Pancreas (tissue), 10 donors: ENCODE data around the gene AOPEP. TPM values are rescaled to one million over a fixed set of nuclear protein-coding genes. Genes with fewer than 3 reads are reported as not detected.

Experiments used
- ATAC-seq, 4 donors: fragments of 200-7000 bp; cut with Tn5 transposase; one replicate each; pipeline versions ENCODE4 v1.8.0 to v1.9.1; 2020; ENCODE audit warnings: mild to moderate bottlenecking in 4 of 4, moderate library complexity in 4 of 4
- DNase-seq, 6 donors: peaks; one replicate each; pipeline ENCODE4 v3.0.0-alpha.2; 2020
- FAIRE-seq: peaks from 2 replicates; lab custom pipeline; 2012; peaks lifted over from hg19 to GRCh38; lab: Jason Lieb, UNC
- H3K27ac ChIP-seq, 4 donors: fragments of 200-600 bp; sonication (generic); 1 replicate in 3 of 4; 2 replicates in 1 of 4; pipeline versions ENCODE4 v1.5.0 to v1.8.0; 2020
- H3K27me3 ChIP-seq, 4 donors: fragments of 200-600 bp; one replicate each; pipeline ENCODE4 v1.8.0; 2021
- H3K36me3 ChIP-seq, 3 donors: fragments of 200-600 bp; sonication (generic) in 1 of 3; one replicate each; pipeline versions ENCODE4 v1.5.0 to v1.8.0; 2020 to 2021
- H3K4me1 ChIP-seq, 3 donors: fragments of 200-600 bp; one replicate each; pipeline ENCODE4 v1.8.0; 2021
- H3K4me3 ChIP-seq, 4 donors: fragments of 200-600 bp; sonication (generic) in 2 of 4; one replicate each; pipeline versions ENCODE4 v1.5.0 to v1.8.0; 2020 to 2021
- H3K9me3 ChIP-seq, 4 donors: fragments of 200-600 bp; one replicate each; pipeline ENCODE4 v1.8.0; 2021
- CTCF ChIP-seq, 4 donors: fragments of 200-600 bp; sonication (generic) in 3 of 4; IDR thresholded peaks; one replicate each; pipeline versions ENCODE4 v1.5.0 to v1.8.0; 2021; ENCODE audit warnings: antibody characterized with exemption in 4 of 4
- WGBS, 2 donors: extraction: QIAGEN DNeasy Blood & Tissue Kit; methylation state at CpG; one replicate each; pipeline ENCODE4 v1.1.7; 2013; 5-methylcytosine and 5-hydroxymethylcytosine counted together
- intact Hi-C, 3 donors: fragments of 100-400 bp; cut with DNase I; formaldehyde crosslinking; loops; one replicate each; pipeline versions ENCODE4 v1.11.1 to v1.14.2; 2022
- polyA plus RNA-seq, 2 donors: library from polyadenylated mRNA; stranded (reverse); fragments of 200-250 nt; gene quantifications; one replicate each; pipeline ENCODE4 v1.2.3, GENCODE V29; 2013
- total RNA-seq, 6 donors: library from RNA; stranded (reverse); fragmentation: NEBNext Ultra II Directional in 4 of 6; extraction: Animal tissue kit (Norgen Biotek cat#: 25700) in 4 of 6; gene quantifications; one replicate each; pipeline versions ENCODE4 v1.2.1 to v1.2.4, GENCODE V29; 2021 to 2023
- donor health status: healthy with polysubstance abuse.
- donor health status: DM: no; HTN: no; CAD: no; lungs with moderate emphysema.
- donor health status: DM: no; HTN: no; CAD: no.
- donor health status: control.
- donor health status: control.
- donor health status: Bipolar disorder and iron deficiency.
- donor health status: DM: yes; HTN: yes; CAD: no.
- donor health status: DM: no; HTN: no; CAD: no.
- donor health status: DM: no; HTN: no; CAD: no.
- donor health status: DM: yes; HTN: yes; CAD: no.

AOPEP gene
- total and polyA plus RNA-seq, 8 donors: 50.5 to 140 (median 76.7) TPM

GRCh38 chr9:94918038-94918753 lies 191.7 kb downstream of the AOPEP start:
- no peak overlapping the region for H3K27ac ChIP-seq
- no peak for TF ChIP-seq CTCF (IDR thresholded peaks at IDR 0.05)
- intact Hi-C loops: no loop called here
- DNase-seq (no peak), ATAC-seq (no peak), FAIRE-seq (no peak)
- peaks cover 7 to 22% (median 14%) of the 10 kb centered on the region in 3 donors for H3K4me1 ChIP-seq
- 67 to 73% methylated on average over 5 of the region's 5 CpGs for WGBS, 2 donors
- H3K27me3 ChIP-seq: no peaks in the 10 kb centered on the region
- H3K4me3 ChIP-seq: no peak overlapping the region
- H3K36me3 ChIP-seq: no peaks in the 10 kb centered on the region
- H3K9me3 ChIP-seq: no peaks in the 10 kb centered on the region

- Histone ChIP-seq H3K9me3 (no peaks in the 10 kb centered on the region), H3K27me3 (no peaks in the 10 kb centered on the region), H3K36me3 (no peaks in the 10 kb centered on the region), H3K27ac (no peak overlapping the region), H3K4me1 (peaks cover 0 to 14% (median 4%) of the 10 kb centered on the region in 3 donors), H3K4me3 (no peak overlapping the region)
- ATAC-seq: no peak
- intact Hi-C loops: no loop called here
- 91 to 96% methylated on average over 17 of the region's 17 CpGs for WGBS, 2 donors
- FAIRE-seq: no peak
- no peak for TF ChIP-seq CTCF (IDR thresholded peaks at IDR 0.05)
- DNase-seq: no peak
These were observed 193.0 kb downstream of the AOPEP start for GRCh38 chr9:94919376-94920098.

- 85 to 93% methylated on average over 12 of the region's 12 CpGs for WGBS, 2 donors
- Histone ChIP-seq H3K27me3 (no peaks in the 10 kb centered on the region), H3K9me3 (no peaks in the 10 kb centered on the region), H3K4me1 (peaks cover 0 to 8% (median 0%) of the 10 kb centered on the region in 3 donors), H3K4me3 (no peak overlapping the region), H3K27ac (peak overlapping the region in 3 of 4 donors; percentile 24 to 50 (median 29)), H3K36me3 (no peaks in the 10 kb centered on the region)
- DNase-seq (no peak), ATAC-seq (peak in 1 of 4 donors; percentile 15), FAIRE-seq (no peak)
- TF ChIP-seq CTCF (IDR thresholded peaks at IDR 0.05): no peak
- intact Hi-C loops: no loop called here
These were observed 194.1 kb downstream of the AOPEP start for GRCh38 chr9:94920420-94921091.

GRCh38 chr9:94921092-94921471 lies 194.6 kb downstream of the AOPEP start:
- Histone ChIP-seq H3K9me3 (no peaks in the 10 kb centered on the region), H3K4me3 (no peak overlapping the region), H3K4me1 (peaks cover 0 to 8% (median 0%) of the 10 kb centered on the region in 3 donors), H3K27me3 (no peaks in the 10 kb centered on the region), H3K27ac (peak overlapping the region in 3 of 4 donors; percentile 24 to 50 (median 48)), H3K36me3 (no peaks in the 10 kb centered on the region)
- WGBS, 2 donors: 58 to 62% methylated on average over 8 of the region's 8 CpGs
- ATAC-seq (peak in 3 of 4 donors; percentile 39 to 51 (median 47)), DNase-seq (no peak), FAIRE-seq (no peak)
- TF ChIP-seq CTCF (IDR thresholded peaks at IDR 0.05): no peak
- intact Hi-C loops: no loop called here
